HG02852 (cell line): Measurements from ENCODE around the gene RCHY1.
"Not testable (repeated sequence)": the region's sequence is repeated elsewhere in the genome, so short reads cannot be mapped to it uniquely, and the experiment has no call there.

ENCODE experiments used
- ATAC-seq: cut with Tn5 transposase; IDR thresholded peaks from one replicate; pipeline ENCODE4 v1.9.1; 2021; ENCODE audit warnings: mild to moderate bottlenecking, moderate library complexity; ENCODE audit not compliant: unreplicated experiment

The RCHY1 gene

DNA sequence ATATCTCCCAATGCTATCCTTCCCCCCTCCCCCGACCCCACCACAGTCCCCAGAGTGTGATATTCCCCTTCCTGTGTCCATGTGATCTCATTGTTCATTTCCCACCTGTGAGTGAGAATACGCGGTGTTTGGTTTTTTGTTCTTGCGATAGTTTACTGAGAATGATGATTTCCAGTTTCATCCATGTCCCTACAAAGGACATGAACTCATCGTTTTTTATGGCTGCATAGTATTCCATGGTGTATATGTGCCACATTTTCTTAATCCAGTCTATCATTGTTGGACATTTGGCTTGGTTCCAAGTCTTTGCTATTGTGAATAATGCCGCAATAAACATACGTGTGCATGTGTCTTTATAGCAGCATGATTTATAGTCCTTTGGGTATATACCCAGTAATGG is 5.2 kb upstream of the RCHY1 start:
- not testable (repeated sequence) for ATAC-seq

DNA sequence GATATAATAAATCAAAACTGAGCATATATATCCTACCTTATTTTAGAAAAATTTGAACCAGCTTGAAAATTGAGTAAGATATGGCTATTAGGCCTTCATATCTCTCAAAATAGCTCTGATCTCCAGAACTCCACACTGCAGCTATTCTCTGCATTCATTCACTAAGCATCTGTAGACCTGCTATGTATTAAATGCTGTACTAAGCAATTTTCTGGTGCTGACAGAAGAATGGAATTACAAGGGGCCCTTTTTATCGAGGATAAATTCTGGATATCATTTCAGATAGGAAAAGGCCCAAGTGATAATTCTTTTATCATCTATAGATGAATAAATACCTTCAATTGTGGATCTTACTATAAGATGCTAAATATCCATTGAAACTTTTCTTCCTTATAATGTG is 1.9 kb upstream of the RCHY1 start:
- no peak for ATAC-seq

DNA sequence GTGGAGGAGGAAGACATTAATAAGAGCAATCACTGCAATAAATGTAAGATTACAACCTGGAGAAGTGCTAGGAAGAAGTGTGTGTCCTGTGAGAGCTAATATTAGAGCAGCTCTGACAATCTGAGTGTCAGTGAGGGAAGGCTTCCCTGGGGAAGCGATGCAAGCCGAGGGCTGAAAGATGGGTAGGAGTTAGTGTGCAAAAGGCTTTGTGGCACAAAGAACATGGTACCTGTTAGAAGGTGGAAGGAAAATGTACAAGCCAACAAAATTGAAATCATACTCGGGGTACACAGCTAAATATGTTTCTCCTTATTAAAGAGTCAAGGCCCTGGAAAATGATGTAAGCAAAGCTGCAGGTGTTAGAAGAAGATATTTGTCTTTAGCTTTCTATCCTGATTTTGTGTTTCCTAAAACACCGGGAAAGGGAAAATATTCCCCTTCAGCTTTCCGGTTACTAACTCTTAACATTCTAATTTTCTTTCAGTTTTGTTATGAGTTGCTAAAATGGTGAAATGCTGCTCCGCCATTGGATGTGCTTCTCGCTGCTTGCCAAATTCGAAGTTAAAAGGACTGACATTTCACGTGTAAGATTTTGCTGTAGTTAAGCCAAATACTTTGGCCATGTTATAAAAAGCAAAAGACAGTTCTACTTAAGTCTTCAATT is 878 bp upstream of the RCHY1 start:
- ATAC-seq: peak; percentile 4

DNA sequence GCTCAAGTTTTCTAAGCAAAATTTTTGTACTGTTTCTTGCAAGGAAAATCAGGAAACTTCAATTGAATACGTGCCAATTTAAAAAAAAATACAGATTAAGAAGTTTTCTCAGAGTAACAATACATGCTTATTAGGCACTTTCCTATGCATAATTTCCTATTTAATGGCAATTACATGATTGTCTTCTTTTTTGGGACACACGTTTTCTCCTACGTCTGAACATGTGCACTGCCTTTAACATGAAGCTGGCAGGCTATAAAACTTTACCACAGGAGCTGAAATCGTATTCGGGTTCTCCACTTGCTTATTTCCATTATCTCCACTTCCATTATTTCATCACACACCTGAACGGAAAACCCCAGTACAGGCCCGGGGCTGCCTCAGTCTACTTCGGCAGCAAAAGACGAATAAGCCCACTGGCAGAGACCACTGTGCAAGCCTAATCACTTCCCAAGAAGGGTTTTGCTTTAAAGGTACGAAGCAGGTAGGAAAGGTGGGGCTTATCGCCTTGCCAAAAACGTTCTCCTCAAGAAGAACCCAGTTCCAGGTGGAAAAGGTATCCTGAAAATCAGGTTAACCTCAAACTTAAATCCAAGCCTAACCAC is 575 bp downstream of the RCHY1 start:
- ATAC-seq: peak; percentile 0

DNA sequence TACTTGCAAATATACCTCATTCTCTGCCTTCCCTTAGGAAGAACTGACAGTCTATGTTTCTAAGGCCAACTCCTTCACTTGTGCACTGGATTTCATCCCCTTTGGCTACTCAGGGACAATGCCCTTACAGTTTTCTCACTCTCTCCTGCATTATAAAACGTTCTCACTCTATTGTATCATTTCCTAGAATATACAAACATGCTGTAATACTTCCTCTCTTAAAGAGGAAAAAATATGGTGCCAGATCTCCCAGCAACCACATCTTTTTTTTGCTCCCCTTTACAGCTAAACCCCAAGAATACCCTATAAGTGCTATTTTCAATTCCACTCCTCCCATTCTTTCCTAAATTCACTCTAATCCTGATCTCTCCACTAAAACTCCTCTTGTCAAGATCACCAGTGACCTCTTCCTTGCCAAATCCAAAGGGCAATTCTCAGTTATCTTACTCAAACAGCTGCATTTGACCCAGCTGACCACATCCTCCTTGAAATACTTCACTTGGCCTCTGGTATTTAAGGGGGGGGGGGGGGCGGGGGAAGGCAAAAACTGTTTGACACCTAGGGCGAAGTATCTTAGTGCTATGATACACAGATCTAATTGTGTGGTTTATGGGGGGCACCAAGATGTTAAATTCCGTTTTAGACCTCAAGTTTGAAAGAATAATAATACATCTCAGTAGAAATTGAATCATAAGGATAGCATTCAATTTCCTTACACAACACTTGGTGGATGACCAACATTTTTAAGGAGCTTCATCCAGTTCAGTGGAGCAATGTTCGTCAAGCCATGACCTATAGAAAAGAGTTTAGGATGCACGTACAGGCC is 1.6 kb downstream of the RCHY1 start:
- ATAC-seq: no peak

DNA sequence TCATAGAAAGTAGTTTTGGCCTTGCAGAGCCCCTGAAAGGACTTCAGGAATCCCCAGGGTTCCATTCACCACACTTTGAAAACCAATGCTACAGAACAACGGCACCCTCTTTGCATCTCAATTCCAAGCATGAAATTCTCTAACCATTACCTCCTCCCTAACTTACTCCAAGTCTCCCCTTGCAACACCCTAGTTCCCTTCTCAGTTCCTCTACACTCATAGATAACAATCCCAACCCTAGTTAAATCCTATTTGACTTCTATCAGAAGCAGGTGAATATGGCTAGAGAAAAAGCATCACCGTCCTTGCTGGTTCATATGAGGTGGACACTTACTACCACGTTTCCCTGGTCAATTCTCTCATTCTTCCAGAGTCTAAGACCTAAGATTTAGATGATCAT is 2.4 kb downstream of the RCHY1 start:
- ATAC-seq: no peak

DNA sequence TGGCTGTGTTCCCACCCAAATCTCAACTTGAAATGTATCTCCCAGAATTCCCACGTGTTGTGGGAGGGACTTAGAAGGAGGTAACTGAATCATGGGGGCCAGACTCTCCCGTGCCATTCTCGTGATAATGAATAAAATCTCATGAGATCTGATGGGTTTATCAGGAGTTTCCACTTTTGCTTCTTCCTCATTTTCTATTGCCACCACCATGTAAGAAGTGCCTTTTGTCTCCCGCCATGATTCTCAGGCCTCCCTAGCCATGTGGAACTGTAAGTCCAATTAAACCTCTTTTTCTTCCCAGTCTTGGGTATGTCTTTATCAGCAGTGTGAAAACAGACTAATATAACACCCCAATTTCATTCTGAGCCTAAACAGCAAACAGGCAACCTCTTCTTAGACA is 4.6 kb downstream of the RCHY1 start:
- ATAC-seq: not testable (repeated sequence)

DNA sequence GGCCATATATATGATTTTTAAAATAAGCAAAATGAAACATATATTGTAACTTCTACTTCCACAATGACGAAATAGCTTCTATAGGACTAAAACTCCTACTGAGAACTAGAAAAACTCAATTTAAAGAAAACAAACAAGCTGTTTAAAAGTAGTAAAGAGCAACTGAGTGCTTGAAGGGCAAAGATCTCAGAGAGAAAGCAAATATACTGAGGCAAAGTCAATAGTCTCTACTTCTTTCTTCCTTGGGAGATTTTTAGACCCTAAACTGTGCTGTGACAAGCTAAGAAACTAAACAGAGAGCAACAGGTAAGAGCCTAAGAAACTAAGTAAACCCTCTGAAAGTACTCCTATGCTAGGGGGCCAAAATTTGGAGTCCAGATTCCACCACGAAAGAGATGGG is 8.6 kb downstream of the RCHY1 start:
- ATAC-seq: no peak

DNA sequence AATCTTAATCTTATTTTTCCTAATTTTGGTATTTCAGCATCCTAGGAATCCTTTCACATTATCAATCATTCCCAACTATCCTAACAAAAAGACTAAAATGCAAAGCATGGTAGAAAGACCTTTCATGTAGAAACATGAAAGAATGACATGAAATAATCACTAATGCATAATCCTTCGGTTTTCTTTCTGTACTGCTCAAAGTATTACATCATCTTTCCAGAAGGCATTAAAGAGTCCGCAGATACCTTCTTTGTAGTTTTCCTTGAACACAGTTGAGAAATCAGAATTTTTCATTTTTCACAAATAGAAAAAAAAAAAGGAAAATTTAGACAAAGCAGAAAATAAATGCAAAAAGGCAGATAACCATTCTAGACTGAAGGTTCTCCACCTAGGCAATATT is 11.5 kb downstream of the RCHY1 start:
- no peak for ATAC-seq

DNA sequence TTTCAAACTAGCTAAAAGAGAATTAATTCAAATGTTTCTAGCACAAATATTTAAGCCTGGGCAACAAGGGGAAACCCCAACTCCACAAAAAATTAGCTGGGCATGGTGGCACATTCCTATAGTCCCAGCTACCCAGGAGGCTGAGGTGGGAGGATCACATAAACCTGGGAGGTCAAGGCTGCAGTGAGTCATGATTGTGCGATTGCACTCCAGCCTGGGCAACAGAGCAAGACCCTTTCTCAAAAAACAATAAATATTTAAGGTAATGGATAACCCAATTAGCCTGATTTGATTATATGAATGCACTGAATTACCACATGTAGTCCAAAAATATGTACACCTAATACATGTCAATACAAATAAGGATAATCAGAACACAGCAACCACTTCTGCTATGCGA is 14.3 kb downstream of the RCHY1 start:
- ATAC-seq: no peak

DNA sequence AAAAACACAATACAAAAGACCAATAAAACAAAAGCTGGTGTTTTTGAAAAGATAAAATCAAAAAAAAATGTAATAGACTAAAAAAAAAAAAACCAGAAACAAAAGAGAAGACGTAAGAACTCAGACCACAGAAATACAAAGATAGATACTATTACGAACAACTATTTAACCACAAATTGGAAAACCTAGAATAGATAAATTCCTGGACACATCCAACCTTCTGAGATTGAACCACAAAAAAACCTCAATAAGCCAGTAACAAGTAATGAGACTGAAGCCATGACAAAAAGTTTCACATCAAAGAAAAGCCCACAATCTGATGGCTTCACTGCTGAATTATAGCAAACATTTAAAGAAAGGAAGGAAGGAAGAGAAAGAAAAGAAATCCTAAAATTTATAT is 16.2 kb downstream of the RCHY1 start:
- ATAC-seq: no peak

DNA sequence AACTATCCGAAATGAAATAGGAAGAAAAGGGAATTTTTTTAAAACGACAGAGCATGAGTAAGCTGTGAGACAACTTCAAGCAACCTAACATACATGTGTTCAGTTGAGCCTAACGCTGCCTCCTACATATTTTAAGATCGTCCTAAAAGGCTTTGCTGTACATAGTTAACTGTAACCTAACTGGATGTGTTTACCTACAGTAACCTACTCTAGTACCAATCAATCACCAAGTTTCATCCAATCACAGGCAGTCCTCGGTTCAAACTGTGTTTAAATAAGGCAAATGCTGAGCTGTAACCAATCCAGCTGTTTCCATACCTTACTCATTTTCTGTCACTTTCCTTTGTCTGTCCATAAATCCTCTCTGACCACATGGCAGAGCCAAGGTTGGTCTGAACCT is 17.1 kb downstream of the RCHY1 start:
- ATAC-seq: no peak

DNA sequence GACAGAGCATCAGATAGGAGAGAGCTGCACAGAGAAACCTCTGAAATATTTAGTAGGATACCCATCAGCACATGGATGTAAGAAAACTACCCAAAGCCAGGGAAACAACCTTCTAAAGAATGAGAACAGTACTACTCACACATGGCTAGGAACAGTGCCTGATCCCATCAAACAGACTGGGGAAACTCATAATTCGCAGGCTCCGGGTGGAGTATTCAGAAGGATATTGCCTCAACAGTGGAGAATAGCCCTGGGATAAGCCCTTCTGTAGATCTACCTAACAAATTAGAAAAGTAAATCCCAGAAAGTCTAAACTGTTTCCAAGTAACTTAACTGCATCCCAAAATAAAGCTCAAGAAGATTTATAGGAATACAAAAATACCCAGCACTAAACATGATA is 17.8 kb downstream of the RCHY1 start:
- ATAC-seq: no peak

DNA sequence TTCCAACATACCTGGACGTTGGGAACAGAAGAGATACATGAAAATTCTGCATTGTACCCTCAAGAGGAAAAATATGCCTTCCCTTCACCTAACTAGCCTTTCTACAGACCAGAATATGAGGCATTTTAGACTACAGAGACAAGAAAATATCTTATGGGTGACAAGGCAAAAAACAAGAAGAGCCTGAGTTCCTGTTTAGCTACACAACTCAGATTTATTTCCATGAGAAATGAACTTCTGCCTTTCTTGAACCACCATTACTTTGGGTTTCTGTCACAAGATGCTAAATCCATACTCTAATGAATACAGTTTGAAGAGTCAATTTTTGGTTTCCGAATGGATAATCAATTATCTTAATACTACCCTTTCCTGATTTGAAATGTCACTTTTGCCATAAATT is 18.7 kb downstream of the RCHY1 start:
- no peak for ATAC-seq

DNA sequence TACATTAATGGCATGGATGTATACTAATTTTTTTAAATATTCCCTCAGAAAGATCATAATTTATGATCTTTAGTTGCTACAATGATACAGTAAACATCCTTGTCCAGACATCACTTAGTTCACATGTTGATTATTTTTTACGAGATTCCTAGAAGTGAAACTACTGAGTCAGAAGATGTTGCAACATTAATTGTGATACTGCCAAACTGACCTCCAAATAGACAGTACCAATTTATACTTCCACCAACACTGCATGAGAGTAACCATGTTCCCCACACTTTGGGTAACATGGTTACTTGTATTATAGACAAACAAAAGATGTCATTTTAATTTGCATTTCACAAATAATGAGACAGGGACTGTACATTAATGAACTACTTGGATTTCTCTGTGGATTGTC is 19.6 kb downstream of the RCHY1 start:
- no peak for ATAC-seq

DNA sequence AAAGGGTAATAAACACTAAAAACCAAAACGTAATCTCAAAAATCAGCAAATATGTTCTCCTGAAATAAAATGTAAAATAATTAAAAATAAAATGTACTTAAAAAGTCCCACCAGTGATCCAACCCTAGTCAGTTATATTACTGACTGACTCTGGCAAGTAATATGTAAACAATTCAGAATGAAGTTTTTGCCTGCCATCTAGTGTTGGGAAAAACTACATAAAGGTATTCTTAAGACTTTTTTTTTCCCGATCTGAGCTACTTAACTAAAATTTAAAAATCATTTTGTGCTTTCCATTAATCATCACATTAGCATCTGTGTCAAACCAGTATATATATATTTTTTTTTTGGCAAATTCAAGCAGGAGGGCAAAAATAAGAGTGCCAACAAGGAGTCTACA is 24.0 kb downstream of the RCHY1 start:
- no peak for ATAC-seq

DNA sequence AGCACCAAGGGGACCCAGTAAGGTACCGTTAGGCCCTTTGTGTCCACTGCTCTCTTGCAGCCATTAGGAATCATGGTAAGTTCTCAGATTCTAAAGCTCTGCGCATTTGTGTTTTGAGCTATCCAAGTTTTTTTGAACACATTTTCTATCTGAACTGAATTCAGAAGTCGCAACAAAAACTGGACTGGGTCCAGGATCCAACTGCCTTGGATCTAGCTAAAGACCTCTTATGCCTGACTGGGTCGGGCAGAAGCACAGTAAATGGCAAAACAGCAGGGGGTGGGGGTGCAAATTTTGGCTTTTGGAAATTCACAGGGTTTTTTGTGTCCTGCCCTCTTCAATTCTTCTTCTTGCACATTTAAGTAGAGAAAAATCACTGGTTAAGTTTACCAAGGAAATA is 30.0 kb downstream of the RCHY1 start:
- ATAC-seq: no peak

DNA sequence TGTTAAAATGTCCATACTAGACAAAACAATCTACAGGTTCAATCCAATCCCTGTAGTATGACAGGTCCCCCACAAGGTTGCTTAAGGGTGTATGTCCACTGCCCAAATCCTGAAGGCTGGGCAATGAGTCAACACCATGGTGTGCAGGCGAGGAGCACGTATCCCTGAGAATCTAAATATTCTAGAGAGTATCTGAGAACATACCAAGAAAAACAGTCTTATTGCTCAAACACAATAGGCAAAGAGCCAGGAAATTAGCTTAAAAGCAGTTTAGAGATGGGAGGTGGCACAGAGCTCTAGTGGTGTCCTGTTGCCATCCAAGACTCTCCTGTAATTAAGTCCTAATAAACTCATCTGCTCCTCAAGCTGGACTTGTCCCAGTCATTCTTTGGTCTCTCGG is 37.0 kb downstream of the RCHY1 start:
- no peak for ATAC-seq

DNA sequence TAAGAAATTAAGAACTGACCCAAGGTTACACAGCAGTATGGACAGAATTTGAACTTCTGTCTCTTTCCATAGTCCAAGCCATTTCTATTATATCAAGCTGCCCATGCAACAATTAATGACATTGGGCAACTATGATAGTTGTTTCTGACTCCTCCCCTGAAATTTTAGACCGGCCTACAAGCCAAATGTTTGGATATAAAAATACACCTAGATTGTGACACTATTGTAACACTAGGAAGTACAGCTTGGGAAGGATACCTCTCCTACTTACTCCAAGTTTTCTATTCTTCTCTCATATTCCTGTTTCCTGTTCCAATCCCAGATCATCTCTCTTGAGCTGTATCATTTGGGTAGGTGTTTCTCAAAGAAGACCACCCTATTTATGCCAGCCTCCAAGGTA is 43.5 kb downstream of the RCHY1 start:
- ATAC-seq: no peak

DNA sequence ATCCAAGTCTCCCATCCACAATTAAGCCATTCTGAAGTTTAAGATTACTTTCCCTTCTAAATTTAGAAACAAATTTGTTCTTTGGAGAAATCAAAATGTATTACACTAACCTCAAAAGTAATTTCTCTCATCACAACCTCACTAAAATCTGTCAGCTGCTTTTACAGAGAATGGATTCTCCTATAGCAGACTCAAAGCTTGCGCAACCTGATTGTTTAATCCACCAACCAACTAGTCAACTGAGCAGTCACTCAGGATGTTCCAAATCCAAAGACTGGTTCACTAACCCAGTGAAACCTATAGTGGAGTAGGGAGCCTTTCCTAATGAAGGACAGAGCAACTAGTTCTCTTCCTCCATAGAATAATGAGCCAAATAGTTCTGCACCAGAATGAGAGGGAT is 44.3 kb downstream of the RCHY1 start:
- ATAC-seq: no peak

DNA sequence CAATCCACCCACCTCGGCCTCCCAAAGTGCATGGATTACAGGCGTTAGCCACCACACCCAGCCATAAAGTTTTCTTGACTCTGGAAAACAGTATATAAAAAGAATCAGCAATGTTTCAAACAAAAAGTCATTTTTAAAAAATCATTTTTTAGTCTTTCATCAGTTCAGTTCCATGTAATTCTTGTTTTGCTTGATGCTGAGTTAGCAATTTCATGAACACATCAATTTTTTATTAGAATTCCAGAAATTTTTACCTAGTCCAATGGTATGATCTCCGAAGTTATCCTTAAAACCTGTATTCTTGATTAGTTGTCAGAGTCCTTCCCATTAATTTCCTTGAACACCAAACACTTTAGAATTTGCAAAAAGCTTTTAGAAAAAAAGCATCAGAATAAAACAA is 56.8 kb downstream of the RCHY1 start:
- ATAC-seq: no peak

DNA sequence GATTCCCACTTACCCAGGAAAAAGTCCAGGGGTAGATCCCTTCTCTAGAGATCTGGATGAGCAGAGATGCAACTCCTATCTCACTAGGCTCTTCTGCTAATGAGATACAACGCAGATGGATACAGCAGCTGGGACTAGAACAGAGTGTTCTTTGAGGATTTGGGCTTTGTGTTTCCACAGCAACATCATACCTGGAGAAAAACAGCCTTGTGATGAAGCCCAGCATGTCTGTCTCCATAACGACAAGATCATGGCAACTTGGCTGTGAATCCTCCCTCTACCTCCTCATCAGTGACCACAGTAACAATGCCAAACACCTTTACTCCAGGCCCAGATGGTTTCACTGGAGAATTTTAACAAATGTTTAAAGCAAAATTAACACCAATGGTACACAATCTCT is 80.1 kb downstream of the RCHY1 start:
- no peak for ATAC-seq
